Neural cell (in vitro differentiated cells): ENCODE results near the gene WDR37. TPM values are rescaled to one million over a fixed set of nuclear protein-coding genes. Genes with fewer than 3 reads are reported as not detected.

Source experiments
- H2AFZ ChIP-seq: fragments of 200-600, 300-800 bp; sonication (generic), shearing (Covaris generic); 2 replicates; pipeline ENCODE4 v1.6.0; 2014; ENCODE audit warnings: low read depth, mild to moderate bottlenecking, antibody characterized with exemption, low read length, moderate library complexity
- H3F3A ChIP-seq: fragments of 200-600 bp; shearing (Covaris generic); 2 replicates; pipeline ENCODE4 v1.6.1; 2016; ENCODE audit warnings: mild to moderate bottlenecking, moderate library complexity, mixed read lengths, antibody characterized with exemption, low read length; ENCODE audit not compliant: insufficient read depth, poor library complexity, severe bottlenecking
- H3K27ac ChIP-seq: fragments of 200-600, 300-800 bp; sonication (generic), shearing (Covaris generic); 2 replicates; pipeline ENCODE4 v1.5.1; 2014; ENCODE audit warnings: mild to moderate bottlenecking, low read length, moderate library complexity
- H3K27me3 ChIP-seq: fragments of 300-800, 200-600 bp; sonication (generic), shearing (Covaris generic); 2 replicates; pipeline ENCODE4 v1.6.0; 2014; ENCODE audit warnings: mild to moderate bottlenecking, low read depth, low read length, moderate library complexity; ENCODE audit not compliant: insufficient read depth
- H3K36me3 ChIP-seq: fragments of 300-800, 200-600 bp; sonication (generic), shearing (Covaris generic); 2 replicates; pipeline ENCODE4 v1.5.1; 2014; ENCODE audit warnings: mild to moderate bottlenecking, antibody characterized with exemption, low read length, moderate library complexity; ENCODE audit not compliant: insufficient read depth
- H3K4me2 ChIP-seq: fragments of 300-800, 200-600 bp; sonication (generic), shearing (Covaris generic); 2 replicates; pipeline ENCODE4 v1.6.0; 2014; ENCODE audit warnings: mild to moderate bottlenecking, low read length
- H3K4me3 ChIP-seq: fragments of 300-800, 200-600 bp; sonication (generic), shearing (Covaris generic); 2 replicates; pipeline ENCODE4 v1.5.1; 2014; ENCODE audit warnings: mild to moderate bottlenecking, low read length, moderate library complexity
- H3K79me2 ChIP-seq: fragments of 200-600 bp; shearing (Covaris generic); replicated peaks from 2 replicates; pipeline ENCODE4 v1.6.0; 2014; ENCODE audit warnings: mild to moderate bottlenecking, low read length, moderate library complexity; ENCODE audit not compliant: insufficient read depth
- H3K9ac ChIP-seq: fragments of 300-800, 200-600 bp; sonication (generic), shearing (Covaris generic); 2 replicates; pipeline ENCODE4 v1.6.1; 2016; ENCODE audit warnings: mild to moderate bottlenecking, low read length, mixed read lengths
- H3K9me2 ChIP-seq: fragments of 200-600 bp; shearing (Covaris generic); 2 replicates; pipeline ENCODE4 v1.6.1; 2016; ENCODE audit warnings: mild to moderate bottlenecking, low read length, mixed read lengths; ENCODE audit not compliant: insufficient read depth
- H3K9me3 ChIP-seq: fragments of 200-600, 300-800 bp; sonication (generic), shearing (Covaris generic); 2 replicates; pipeline ENCODE4 v1.6.1; 2016; ENCODE audit warnings: mild to moderate bottlenecking, mixed run types, low read length, moderate library complexity, mixed read lengths
- H4K20me1 ChIP-seq: fragments of 200-600 bp; shearing (Covaris generic); 2 replicates; pipeline ENCODE4 v1.6.1; 2016; ENCODE audit warnings: mild to moderate bottlenecking, mixed run types; ENCODE audit not compliant: insufficient read depth
- EP300 ChIP-seq: fragments of 450-650 bp; conservative IDR thresholded peaks from 2 replicates; pipeline ENCODE4 v1.6.1; 2014; ENCODE audit warnings: antibody characterized with exemption, mild to moderate bottlenecking, moderate library complexity; ENCODE audit not compliant: poor library complexity, severe bottlenecking
- EZH2 ChIP-seq: fragments of 200-600, 300-800 bp; shearing (Covaris generic), sonication (generic); IDR thresholded peaks from 2 replicates; pipeline ENCODE4 v1.6.1; 2014; ENCODE audit warnings: antibody characterized with exemption, low read length, borderline replicate concordance, mild to moderate bottlenecking; ENCODE audit not compliant: insufficient read depth, poor library complexity, severe bottlenecking
- MXI1 ChIP-seq: fragments of 450-650 bp; conservative IDR thresholded peaks from 2 replicates; pipeline ENCODE4 v1.6.1; 2014; ENCODE audit warnings: antibody characterized with exemption, mild to moderate bottlenecking; ENCODE audit not compliant: poor library complexity, severe bottlenecking
- POLR2AphosphoS5 ChIP-seq: IDR thresholded peaks from 2 replicates; pipeline ENCODE4 v1.6.1; 2012
- RAD21 ChIP-seq: fragments of 450-650 bp; conservative IDR thresholded peaks from 2 replicates; pipeline ENCODE4 v1.6.1; 2014; ENCODE audit warnings: antibody characterized with exemption, mild to moderate bottlenecking, moderate library complexity
- SMC3 ChIP-seq: fragments of 450-650 bp; conservative IDR thresholded peaks from 2 replicates; pipeline ENCODE4 v1.6.1; 2014; ENCODE audit warnings: antibody characterized with exemption, mild to moderate bottlenecking, moderate library complexity; ENCODE audit not compliant: poor library complexity
- TAF1 ChIP-seq: IDR thresholded peaks from 2 replicates; pipeline ENCODE4 v1.6.1; 2012; ENCODE audit warnings: low read depth
- polyA plus RNA-seq: library from polyadenylated mRNA; depleted of rRNA; stranded (reverse); fragments of >200 nt; gene quantifications from 2 replicates; pipeline ENCODE4 v1.2.3, GENCODE V29; 2014
- TF ChIP-seq, protein P1 (sequence below): fragments of 450-650 bp; IDR thresholded peaks from 2 replicates; pipeline ENCODE4 v1.5.1; 2014; ENCODE audit warnings: antibody characterized with exemption, mild to moderate bottlenecking, moderate library complexity; ENCODE audit not compliant: poor library complexity, severe bottlenecking
- TF ChIP-seq, protein P2 (sequence below): IDR thresholded peaks from 2 replicates; pipeline ENCODE4 v1.6.1; 2012; ENCODE audit warnings: borderline replicate concordance

Gene WDR37
- polyA plus RNA-seq, 1 donor from 2014 or later = 32.3 TPM

DNA sequence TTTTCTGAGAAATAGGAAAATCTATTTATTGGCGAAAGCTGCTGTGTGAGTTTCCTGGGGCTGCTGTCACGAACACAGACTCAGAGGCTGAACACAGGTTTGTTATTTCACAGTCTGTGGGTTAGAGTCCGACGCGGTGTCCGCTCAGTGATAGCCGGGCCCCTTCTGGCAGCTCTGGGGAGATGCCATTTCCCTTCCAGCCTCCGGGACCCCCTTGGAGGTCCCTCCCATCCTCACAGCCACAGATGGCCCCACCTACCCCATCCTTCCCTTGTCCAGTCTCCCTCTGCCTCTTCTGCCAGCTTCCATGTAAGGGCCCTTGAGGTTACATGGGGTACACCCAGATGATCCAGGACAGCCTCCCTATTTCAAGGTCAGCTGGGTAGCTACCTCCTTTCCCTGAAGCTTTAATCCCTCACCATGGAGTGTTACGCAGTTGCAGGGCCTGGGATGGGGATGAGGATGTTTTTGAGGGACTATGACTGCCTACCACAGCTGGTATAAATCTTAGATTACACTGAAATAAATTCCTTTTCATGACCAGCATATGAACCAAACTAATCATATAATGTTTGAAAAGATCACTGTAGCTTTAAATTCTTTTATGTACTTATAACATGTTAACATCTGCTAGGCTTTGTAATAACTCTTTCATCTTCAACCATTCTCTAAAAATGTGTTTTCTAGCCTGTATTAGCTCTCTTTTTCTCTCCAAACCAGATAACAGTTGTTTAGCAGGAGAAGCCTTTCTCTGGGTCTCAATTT, 98.5 kb downstream of the WDR37 start:
- Histone ChIP-seq H3F3A (no peaks in the 10 kb centered on the region), H4K20me1 (no peaks in the 10 kb centered on the region), H3K27me3 (no peaks in the 10 kb centered on the region), H3K79me2 (no peaks in the 10 kb centered on the region), H3K27ac (no peak overlapping the region), H3K9me2 (no peaks in the 10 kb centered on the region), H3K4me2 (no peak overlapping the region), H3K9me3 (no peaks in the 10 kb centered on the region), H3K9ac (no peak overlapping the region), H3K36me3 (no peaks in the 10 kb centered on the region), H3K4me3 (no peak overlapping the region), H2AFZ (no peak overlapping the region)
- TF ChIP-seq SMC3 (no peak), MXI1 (no peak), TAF1 (no peak), RAD21 (no peak), EP300 (no peak), EZH2 (no peak), POLR2AphosphoS5 (no peak)
- TF ChIP-seq, protein P1, sequence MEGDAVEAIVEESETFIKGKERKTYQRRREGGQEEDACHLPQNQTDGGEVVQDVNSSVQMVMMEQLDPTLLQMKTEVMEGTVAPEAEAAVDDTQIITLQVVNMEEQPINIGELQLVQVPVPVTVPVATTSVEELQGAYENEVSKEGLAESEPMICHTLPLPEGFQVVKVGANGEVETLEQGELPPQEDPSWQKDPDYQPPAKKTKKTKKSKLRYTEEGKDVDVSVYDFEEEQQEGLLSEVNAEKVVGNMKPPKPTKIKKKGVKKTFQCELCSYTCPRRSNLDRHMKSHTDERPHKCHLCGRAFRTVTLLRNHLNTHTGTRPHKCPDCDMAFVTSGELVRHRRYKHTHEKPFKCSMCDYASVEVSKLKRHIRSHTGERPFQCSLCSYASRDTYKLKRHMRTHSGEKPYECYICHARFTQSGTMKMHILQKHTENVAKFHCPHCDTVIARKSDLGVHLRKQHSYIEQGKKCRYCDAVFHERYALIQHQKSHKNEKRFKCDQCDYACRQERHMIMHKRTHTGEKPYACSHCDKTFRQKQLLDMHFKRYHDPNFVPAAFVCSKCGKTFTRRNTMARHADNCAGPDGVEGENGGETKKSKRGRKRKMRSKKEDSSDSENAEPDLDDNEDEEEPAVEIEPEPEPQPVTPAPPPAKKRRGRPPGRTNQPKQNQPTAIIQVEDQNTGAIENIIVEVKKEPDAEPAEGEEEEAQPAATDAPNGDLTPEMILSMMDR = no peak
- TF ChIP-seq, protein P2, sequence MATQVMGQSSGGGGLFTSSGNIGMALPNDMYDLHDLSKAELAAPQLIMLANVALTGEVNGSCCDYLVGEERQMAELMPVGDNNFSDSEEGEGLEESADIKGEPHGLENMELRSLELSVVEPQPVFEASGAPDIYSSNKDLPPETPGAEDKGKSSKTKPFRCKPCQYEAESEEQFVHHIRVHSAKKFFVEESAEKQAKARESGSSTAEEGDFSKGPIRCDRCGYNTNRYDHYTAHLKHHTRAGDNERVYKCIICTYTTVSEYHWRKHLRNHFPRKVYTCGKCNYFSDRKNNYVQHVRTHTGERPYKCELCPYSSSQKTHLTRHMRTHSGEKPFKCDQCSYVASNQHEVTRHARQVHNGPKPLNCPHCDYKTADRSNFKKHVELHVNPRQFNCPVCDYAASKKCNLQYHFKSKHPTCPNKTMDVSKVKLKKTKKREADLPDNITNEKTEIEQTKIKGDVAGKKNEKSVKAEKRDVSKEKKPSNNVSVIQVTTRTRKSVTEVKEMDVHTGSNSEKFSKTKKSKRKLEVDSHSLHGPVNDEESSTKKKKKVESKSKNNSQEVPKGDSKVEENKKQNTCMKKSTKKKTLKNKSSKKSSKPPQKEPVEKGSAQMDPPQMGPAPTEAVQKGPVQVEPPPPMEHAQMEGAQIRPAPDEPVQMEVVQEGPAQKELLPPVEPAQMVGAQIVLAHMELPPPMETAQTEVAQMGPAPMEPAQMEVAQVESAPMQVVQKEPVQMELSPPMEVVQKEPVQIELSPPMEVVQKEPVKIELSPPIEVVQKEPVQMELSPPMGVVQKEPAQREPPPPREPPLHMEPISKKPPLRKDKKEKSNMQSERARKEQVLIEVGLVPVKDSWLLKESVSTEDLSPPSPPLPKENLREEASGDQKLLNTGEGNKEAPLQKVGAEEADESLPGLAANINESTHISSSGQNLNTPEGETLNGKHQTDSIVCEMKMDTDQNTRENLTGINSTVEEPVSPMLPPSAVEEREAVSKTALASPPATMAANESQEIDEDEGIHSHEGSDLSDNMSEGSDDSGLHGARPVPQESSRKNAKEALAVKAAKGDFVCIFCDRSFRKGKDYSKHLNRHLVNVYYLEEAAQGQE = no peak

DNA sequence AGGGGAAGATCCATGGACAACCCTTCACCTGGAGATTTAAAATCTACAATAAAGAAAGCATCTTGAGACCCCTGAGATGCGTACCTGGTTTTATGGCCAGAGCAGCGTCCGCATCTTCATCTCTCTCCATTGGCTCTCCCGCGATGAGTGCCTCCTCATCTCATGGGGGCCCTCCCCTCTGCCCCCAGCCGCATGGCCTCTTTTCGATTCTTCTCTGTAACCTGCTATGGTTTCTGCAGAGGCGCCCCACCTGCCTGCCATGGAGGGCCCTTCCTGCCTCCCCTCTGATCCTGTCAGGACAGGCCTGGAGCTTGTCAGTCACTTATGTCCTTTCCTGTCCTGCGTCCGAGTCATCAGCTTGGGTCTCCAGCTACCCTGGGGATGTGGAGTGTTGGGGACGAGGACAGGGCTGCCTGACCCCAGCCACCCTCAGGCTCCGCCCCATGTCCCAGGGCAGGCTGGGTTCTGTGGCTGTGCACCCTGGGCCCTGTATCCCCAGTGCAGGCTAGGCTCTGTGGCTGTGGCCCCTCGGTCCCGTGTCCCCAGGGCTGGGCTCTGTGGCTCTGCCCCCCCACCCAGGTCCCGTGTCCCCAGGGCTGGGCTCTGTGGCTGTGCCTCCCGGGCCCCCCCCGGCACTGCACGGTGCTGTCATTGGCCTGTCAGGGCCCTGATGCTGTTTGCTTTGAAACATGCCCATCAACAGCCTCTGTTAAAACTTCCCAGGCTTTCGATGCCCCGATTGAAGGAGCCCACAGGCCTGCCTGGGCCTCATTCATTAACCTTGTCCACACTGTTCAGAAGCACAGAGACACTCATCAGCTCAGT, 99.8 kb downstream of the WDR37 start:
- H3K4me3 ChIP-seq = no peak overlapping the region
- no peaks in the 10 kb centered on the region for H3K27me3 ChIP-seq
- H3K9ac ChIP-seq = no peak overlapping the region
- no peaks in the 10 kb centered on the region for H3K36me3 ChIP-seq
- no peaks in the 10 kb centered on the region for H3F3A ChIP-seq
- H3K4me2 ChIP-seq = no peak overlapping the region
- TF ChIP-seq, protein P1 = no peak
- TF ChIP-seq EP300 = no peak
- no peak for TF ChIP-seq SMC3
- no peak for TF ChIP-seq EZH2
- no peak for TF ChIP-seq RAD21
- TF ChIP-seq, protein P2 = no peak
- TF ChIP-seq TAF1 = no peak
- TF ChIP-seq MXI1 = no peak
- no peaks in the 10 kb centered on the region for H3K9me3 ChIP-seq
- no peak overlapping the region for H3K27ac ChIP-seq
- H3K9me2 ChIP-seq = no peaks in the 10 kb centered on the region
- no peaks in the 10 kb centered on the region for H4K20me1 ChIP-seq
- H2AFZ ChIP-seq = no peak overlapping the region
- no peaks in the 10 kb centered on the region for H3K79me2 ChIP-seq
